Activated B cell treated with CpG ODN at 0.5 μM for 24 hours (primary cell): ENCODE measurements around the gene AGR2. TPM values are rescaled to one million over a fixed set of nuclear protein-coding genes. Genes with fewer than 3 reads are reported as not detected.

ENCODE experiments used
- ATAC-seq: fragments of 200-7000 bp; cut with Tn5 transposase; one replicate; pipeline ENCODE4 v1.10.0; 2021; ENCODE audit warnings: low read depth, mild to moderate bottlenecking, moderate library complexity
- CTCF ChIA-PET: fragments of 350-600 bp; sonication (Branson Sonifier 250); formaldehyde crosslinking; loops from one replicate; lab custom pipeline; 2021; ENCODE audit warnings: antibody characterized with exemption; lab: Charles Lee
- POLR2A ChIA-PET: fragments of 350-600 bp; sonication (Branson Sonifier 250); formaldehyde crosslinking; loops from one replicate; lab custom pipeline; 2021; ENCODE audit warnings: antibody characterized with exemption; lab: Charles Lee
- DNase-seq: peaks from one replicate; pipeline ENCODE4 v3.0.0; 2022
- H3K27ac Mint-ChIP-seq: one replicate; pipeline ENCODE4 v1.8.0; 2020; ENCODE audit warnings: mixed read lengths
- H3K27me3 Mint-ChIP-seq: one replicate; pipeline ENCODE4 v1.8.0; 2021; ENCODE audit warnings: mixed read lengths
- H3K36me3 Mint-ChIP-seq: one replicate; pipeline ENCODE4 v1.8.0; 2021; ENCODE audit warnings: low read depth, mixed read lengths
- H3K4me1 Mint-ChIP-seq: one replicate; pipeline ENCODE4 v1.8.0; 2021; ENCODE audit warnings: mixed read lengths
- H3K4me3 Mint-ChIP-seq: one replicate; pipeline ENCODE4 v1.8.0; 2020; ENCODE audit warnings: mild to moderate bottlenecking, mixed read lengths
- H3K9me3 Mint-ChIP-seq: one replicate; pipeline ENCODE4 v1.8.0; 2020; ENCODE audit warnings: mixed read lengths
- intact Hi-C: fragments of 100-400 bp; cut with micrococcal nuclease; formaldehyde crosslinking; loops from one replicate; pipeline ENCODE4 v1.15.1; 2024
- total RNA-seq: library from RNA; stranded (reverse); gene quantifications from 2 replicates; pipeline ENCODE4 v1.2.3, GENCODE V29; 2022
- TF ChIP-seq, protein P1 (sequence below): fragments of 200-600 bp; IDR thresholded peaks from one replicate; pipeline ENCODE4 v1.8.0; 2022; ENCODE audit warnings: antibody characterized with exemption, mild to moderate bottlenecking

Gene AGR2
- total RNA-seq, 1 donor from 2014 or later: not detected

DNA sequence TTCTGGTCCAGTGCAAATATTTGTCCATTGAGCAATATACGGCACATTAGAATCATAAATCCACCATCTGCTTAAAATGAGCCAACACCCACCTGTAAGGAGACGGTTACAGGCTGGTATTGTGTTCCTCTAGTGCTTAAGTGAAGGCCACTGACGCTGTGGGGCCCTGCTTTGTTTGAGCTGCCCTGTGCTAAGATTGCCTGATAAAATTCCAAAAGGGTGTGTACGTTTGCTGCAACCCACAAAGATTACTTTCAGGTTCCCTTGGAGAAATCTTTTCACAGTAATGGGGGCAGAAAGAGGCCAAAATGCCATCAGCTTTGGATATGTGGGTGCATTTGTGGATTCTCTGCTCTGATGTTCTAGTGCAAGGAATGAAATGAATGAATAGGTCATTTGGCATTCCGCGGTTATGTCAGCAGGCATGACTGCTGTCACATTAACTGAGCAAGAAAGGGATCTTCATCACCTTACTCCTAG, 42.6 kb upstream of the AGR2 start:
- Mint-ChIP-seq H3K27me3 (no peaks in the 10 kb centered on the region), H3K4me3 (no peak overlapping the region), H3K36me3 (no peaks in the 10 kb centered on the region), H3K9me3 (no peaks in the 10 kb centered on the region), H3K27ac (no peak overlapping the region), H3K4me1 (peaks cover 17% of the 10 kb centered on the region)
- intact Hi-C loops: no loop called here
- DNase-seq (no peak), ATAC-seq (no peak)
- ChIA-PET CTCF (interaction anchor here (1.5 kb wide), 1 partner anchor 70 kb away, joined by 3 read pairs; no protein-coding TSS in a partner anchor), POLR2A (no interaction called here)
- TF ChIP-seq, protein P1, sequence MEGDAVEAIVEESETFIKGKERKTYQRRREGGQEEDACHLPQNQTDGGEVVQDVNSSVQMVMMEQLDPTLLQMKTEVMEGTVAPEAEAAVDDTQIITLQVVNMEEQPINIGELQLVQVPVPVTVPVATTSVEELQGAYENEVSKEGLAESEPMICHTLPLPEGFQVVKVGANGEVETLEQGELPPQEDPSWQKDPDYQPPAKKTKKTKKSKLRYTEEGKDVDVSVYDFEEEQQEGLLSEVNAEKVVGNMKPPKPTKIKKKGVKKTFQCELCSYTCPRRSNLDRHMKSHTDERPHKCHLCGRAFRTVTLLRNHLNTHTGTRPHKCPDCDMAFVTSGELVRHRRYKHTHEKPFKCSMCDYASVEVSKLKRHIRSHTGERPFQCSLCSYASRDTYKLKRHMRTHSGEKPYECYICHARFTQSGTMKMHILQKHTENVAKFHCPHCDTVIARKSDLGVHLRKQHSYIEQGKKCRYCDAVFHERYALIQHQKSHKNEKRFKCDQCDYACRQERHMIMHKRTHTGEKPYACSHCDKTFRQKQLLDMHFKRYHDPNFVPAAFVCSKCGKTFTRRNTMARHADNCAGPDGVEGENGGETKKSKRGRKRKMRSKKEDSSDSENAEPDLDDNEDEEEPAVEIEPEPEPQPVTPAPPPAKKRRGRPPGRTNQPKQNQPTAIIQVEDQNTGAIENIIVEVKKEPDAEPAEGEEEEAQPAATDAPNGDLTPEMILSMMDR: no peak

DNA sequence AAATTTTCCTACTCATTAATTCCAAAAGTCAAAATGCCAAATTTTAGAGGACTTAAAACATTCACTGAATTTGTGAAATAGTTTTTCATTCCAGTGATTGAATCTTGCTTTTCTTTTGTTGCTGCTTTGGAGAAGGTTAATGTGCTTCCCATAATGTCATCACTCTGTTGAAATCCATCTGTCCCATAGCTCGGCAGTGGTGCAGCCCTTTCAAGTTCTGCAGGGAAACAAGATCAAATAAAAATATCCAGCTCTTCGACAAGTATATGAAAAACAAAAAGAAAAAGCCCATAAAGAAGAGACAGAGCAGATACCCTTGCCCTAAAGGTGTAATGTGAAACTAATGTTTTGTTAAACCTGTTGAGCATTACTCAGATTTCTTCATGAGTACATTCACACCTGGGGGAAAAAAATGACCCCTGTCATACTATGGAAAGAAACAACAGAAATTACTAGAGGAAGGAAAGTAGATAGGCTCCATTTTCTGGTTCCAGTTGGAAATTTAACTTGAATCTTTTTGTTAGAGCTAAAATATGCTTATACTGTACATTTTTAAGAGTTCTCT, 41.9 kb upstream of the AGR2 start:
- no peak for DNase-seq
- intact Hi-C loops: no loop called here
- POLR2A ChIA-PET: no interaction called here
- Mint-ChIP-seq H3K9me3 (no peaks in the 10 kb centered on the region), H3K4me1 (peaks cover 9% of the 10 kb centered on the region), H3K27me3 (no peaks in the 10 kb centered on the region), H3K27ac (no peak overlapping the region), H3K4me3 (no peak overlapping the region), H3K36me3 (no peaks in the 10 kb centered on the region)
- no peak for ATAC-seq
- TF ChIP-seq, protein P1: no peak
- CTCF ChIA-PET: no interaction called here

DNA sequence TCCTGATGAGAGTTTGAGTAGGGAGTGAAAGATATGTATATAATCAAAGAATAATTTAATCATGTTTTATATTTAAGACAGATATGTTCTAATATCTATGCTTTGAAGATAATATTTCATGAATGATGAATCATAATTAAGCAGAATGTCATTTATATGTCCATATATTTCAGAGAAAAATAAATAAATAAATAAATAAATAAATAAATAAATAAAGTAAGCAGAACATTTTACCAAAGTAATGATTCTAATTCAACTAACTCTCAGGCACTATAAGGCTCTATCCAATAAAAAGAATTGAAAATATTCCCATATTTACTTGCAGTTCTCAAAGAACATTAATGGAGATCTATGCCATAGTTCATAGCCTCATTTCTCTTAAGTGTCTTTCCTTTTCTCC, 40.9 kb upstream of the AGR2 start:
- Mint-ChIP-seq H3K36me3 (no peaks in the 10 kb centered on the region), H3K4me3 (no peak overlapping the region), H3K27me3 (no peaks in the 10 kb centered on the region), H3K4me1 (peaks cover 3% of the 10 kb centered on the region), H3K27ac (no peak overlapping the region), H3K9me3 (no peaks in the 10 kb centered on the region)
- DNase-seq (no peak), ATAC-seq (no peak)
- intact Hi-C loops: no loop called here
- ChIA-PET CTCF (no interaction called here), POLR2A (no interaction called here)
- TF ChIP-seq, protein P1: no peak

DNA sequence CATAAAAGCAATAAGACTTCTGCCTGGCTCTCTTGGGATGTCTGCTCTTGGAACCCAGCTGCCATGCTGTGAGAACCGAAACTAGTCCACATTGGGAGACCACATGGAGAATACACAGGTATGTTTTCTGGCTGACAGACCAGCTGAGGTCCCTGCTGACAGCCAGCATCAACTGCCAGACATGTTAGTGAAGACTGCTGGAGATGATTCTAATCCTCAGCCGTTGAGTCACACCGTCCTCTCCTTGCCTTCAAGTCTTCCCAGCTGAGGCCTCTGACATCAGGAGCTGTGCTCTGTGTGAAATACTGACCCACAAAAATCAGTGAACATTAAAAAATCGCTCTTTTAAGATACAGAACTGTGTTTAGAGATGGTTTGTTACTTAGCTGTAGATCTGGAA, 36.9 kb upstream of the AGR2 start:
- TF ChIP-seq, protein P1: no peak
- ATAC-seq (no peak), DNase-seq (no peak)
- CTCF ChIA-PET: no interaction called here
- no peaks in the 10 kb centered on the region for H3K27me3 Mint-ChIP-seq
- H3K4me3 Mint-ChIP-seq: no peak overlapping the region
- intact Hi-C loops: no loop called here
- no peak overlapping the region for H3K27ac Mint-ChIP-seq
- H3K36me3 Mint-ChIP-seq: no peaks in the 10 kb centered on the region
- H3K9me3 Mint-ChIP-seq: no peaks in the 10 kb centered on the region
- peaks cover 14% of the 10 kb centered on the region for H3K4me1 Mint-ChIP-seq
- POLR2A ChIA-PET: no interaction called here

DNA sequence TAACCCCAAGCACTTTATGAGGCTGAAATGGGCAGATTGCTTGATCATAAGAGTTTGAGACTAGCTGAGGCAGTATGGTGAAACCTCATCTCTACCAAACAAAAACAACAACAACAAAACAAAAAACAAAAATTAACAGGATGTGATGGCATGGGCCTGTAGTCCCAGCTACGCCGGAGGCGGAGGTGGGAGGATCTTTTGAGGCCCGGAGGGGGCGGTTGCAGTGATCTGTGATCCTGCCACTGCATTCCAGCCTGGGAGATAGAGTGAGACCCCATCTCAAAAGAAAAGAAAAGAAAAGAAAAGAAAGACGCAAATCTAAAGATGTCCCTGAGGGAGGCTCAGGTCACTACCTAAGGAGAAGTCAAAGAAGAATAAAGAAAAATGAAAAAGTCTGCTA, 35.3 kb upstream of the AGR2 start:
- Mint-ChIP-seq H3K36me3 (no peaks in the 10 kb centered on the region), H3K27me3 (peaks cover 3% of the 10 kb centered on the region), H3K4me3 (no peak overlapping the region), H3K4me1 (peaks cover 14% of the 10 kb centered on the region), H3K27ac (no peak overlapping the region), H3K9me3 (peaks cover 2% of the 10 kb centered on the region)
- TF ChIP-seq, protein P1: no peak
- intact Hi-C loops: no loop called here
- POLR2A ChIA-PET: no interaction called here
- ATAC-seq (no peak), DNase-seq (no peak)
- CTCF ChIA-PET: interaction anchor here (1.1 kb wide), 1 partner anchor 39 kb away, joined by 3 read pairs; no protein-coding TSS in a partner anchor
